ENCODE data around the gene PAQR8.

The PAQR8 gene

GRCh38 chr6:52415917-52416628, 54.1 kb downstream of the PAQR8 start:
- Histone ChIP-seq H3K79me2 (ENCODE audit: insufficient read depth, low read length) (peaks cover 5% of the 10 kb centered on the region; the same call in 1 of the 2 replicates), H2AFZ (ENCODE audit: low read depth, low read length) (no peak overlapping the region), H3K9me3 (ENCODE audit: insufficient read depth, low read length, severe bottlenecking) (no peaks in the 10 kb centered on the region), H3K4me3 (ENCODE audit: low read depth in 1 of 2, low read length in 2 of 2) (no peak overlapping the region), H3K9ac (ENCODE audit: low read depth, low read length) (no peak overlapping the region), H3K4me2 (ENCODE audit: insufficient read depth, low read length) (no peak overlapping the region), H3K27me3 (ENCODE audit: insufficient read depth, low read length, poor library complexity) (no peaks in the 10 kb centered on the region), H3K27ac (ENCODE audit: low read length) (no peak overlapping the region), H4K20me1 (ENCODE audit: insufficient read depth, low read length) (no peaks in the 10 kb centered on the region), H3K36me3 (ENCODE audit: insufficient read depth, low read length) (no peaks in the 10 kb centered on the region), H3K4me1 (ENCODE audit: insufficient read depth, low read length) (peaks cover 23% of the 10 kb centered on the region)
- no peak for DNase-seq
- no peak for TF ChIP-seq CTCF (IDR thresholded peaks at IDR 0.05; ENCODE audit: borderline replicate concordance, extremely low read depth, low read length, poor library complexity, severe bottlenecking)
- no peak for TF ChIP-seq EZH2 (IDR thresholded peaks at IDR 0.05; ENCODE audit: borderline replicate concordance, low read depth, low read length, severe bottlenecking)
- no peak for ATAC-seq (ENCODE audit: insufficient read depth, low read depth)

GRCh38 chr6:52416629-52417151, 54.7 kb downstream of the PAQR8 start:
- no peaks in the 10 kb centered on the region for H4K20me1 ChIP-seq (ENCODE audit: insufficient read depth, low read length)
- H3K27ac ChIP-seq (ENCODE audit: low read length): no peak overlapping the region
- peaks cover 5% of the 10 kb centered on the region; the same call in 1 of the 2 replicates for H3K79me2 ChIP-seq (ENCODE audit: insufficient read depth, low read length)
- TF ChIP-seq CTCF (IDR thresholded peaks at IDR 0.05; ENCODE audit: borderline replicate concordance, extremely low read depth, low read length, poor library complexity, severe bottlenecking): peak; percentile 90
- TF ChIP-seq EZH2 (IDR thresholded peaks at IDR 0.05; ENCODE audit: borderline replicate concordance, low read depth, low read length, severe bottlenecking): no peak
- H3K9me3 ChIP-seq (ENCODE audit: insufficient read depth, low read length, severe bottlenecking): no peaks in the 10 kb centered on the region
- DNase-seq (peak; percentile 54), ATAC-seq (ENCODE audit: insufficient read depth, low read depth) (peak; percentile 28)
- H3K36me3 ChIP-seq (ENCODE audit: insufficient read depth, low read length): no peaks in the 10 kb centered on the region
- no peak overlapping the region for H3K9ac ChIP-seq (ENCODE audit: low read depth, low read length)
- no peak overlapping the region for H2AFZ ChIP-seq (ENCODE audit: low read depth, low read length)
- H3K4me1 ChIP-seq (ENCODE audit: insufficient read depth, low read length): peaks cover 29% of the 10 kb centered on the region
- H3K4me3 ChIP-seq (ENCODE audit: low read depth in 1 of 2, low read length in 2 of 2): no peak overlapping the region
- H3K4me2 ChIP-seq (ENCODE audit: insufficient read depth, low read length): no peak overlapping the region
- H3K27me3 ChIP-seq (ENCODE audit: insufficient read depth, low read length, poor library complexity): no peaks in the 10 kb centered on the region

GRCh38 chr6:52417675-52418111, 55.7 kb downstream of the PAQR8 start:
- no peak for ATAC-seq (ENCODE audit: insufficient read depth, low read depth)
- H3K9ac ChIP-seq (ENCODE audit: low read depth, low read length): no peak overlapping the region
- no peak overlapping the region for H3K4me2 ChIP-seq (ENCODE audit: insufficient read depth, low read length)

More at GRCh38 chr6:52417675-52418111, 55.7 kb downstream of the PAQR8 start:
- H3K4me1 ChIP-seq (ENCODE audit: insufficient read depth, low read length): peaks cover 29% of the 10 kb centered on the region
- no peaks in the 10 kb centered on the region for H3K27me3 ChIP-seq (ENCODE audit: insufficient read depth, low read length, poor library complexity)
- TF ChIP-seq EZH2 (IDR thresholded peaks at IDR 0.05; ENCODE audit: borderline replicate concordance, low read depth, low read length, severe bottlenecking) (no peak), CTCF (IDR thresholded peaks at IDR 0.05; ENCODE audit: borderline replicate concordance, extremely low read depth, low read length, poor library complexity, severe bottlenecking) (no peak)
- no peak overlapping the region for H2AFZ ChIP-seq (ENCODE audit: low read depth, low read length)
- no peaks in the 10 kb centered on the region for H4K20me1 ChIP-seq (ENCODE audit: insufficient read depth, low read length)
- H3K27ac ChIP-seq (ENCODE audit: low read length): no peak overlapping the region
- H3K79me2 ChIP-seq (ENCODE audit: insufficient read depth, low read length): peaks cover 5% of the 10 kb centered on the region; the same call in 1 of the 2 replicates
- no peaks in the 10 kb centered on the region for H3K9me3 ChIP-seq (ENCODE audit: insufficient read depth, low read length, severe bottlenecking)
- no peak for DNase-seq
- H3K36me3 ChIP-seq (ENCODE audit: insufficient read depth, low read length): no peaks in the 10 kb centered on the region
- no peak overlapping the region for H3K4me3 ChIP-seq (ENCODE audit: low read depth in 1 of 2, low read length in 2 of 2)

Measured in DND-41 (cell line).